H1 (cell line): ENCODE data around the gene CGA. TPM values are rescaled to one million over a fixed set of nuclear protein-coding genes. Genes with fewer than 3 reads are reported as not detected.

Experiments
- CTCF ChIA-PET: fragments of 300-600 bp; sonication (Branson Sonifier 250); formaldehyde crosslinking; loops from one replicate; lab custom pipeline; 2021; ENCODE audit not compliant: partially characterized antibody; lab: Charles Lee
- POLR2A ChIA-PET: fragments of 300-600 bp; sonication (Branson Sonifier 250); formaldehyde crosslinking; loops from one replicate; lab custom pipeline; 2021; ENCODE audit warnings: inconsistent platforms; ENCODE audit not compliant: partially characterized antibody; lab: Charles Lee
- DNase-seq, 2 experiments: peaks; one replicate each; pipeline versions ENCODE4 v3.0.0 to v3.0.0-alpha.2; 2010 to 2022; ENCODE audit warnings: low spot score in 2 of 2, low read depth in 1 of 2, mixed read lengths in 1 of 2
- FAIRE-seq: peaks from 2 replicates; lab custom pipeline; 2011; peaks lifted over from hg19 to GRCh38; lab: Jason Lieb, UNC
- H2AFZ ChIP-seq: 2 replicates; pipeline ENCODE4 v1.8.1; 2012; ENCODE audit warnings: low read length, inconsistent platforms
- H2AK5ac ChIP-seq: 2 replicates; pipeline ENCODE4 v1.6.1; 2013; ENCODE audit warnings: low read depth, low read length
- H2BK120ac ChIP-seq: replicated peaks from 2 replicates; pipeline ENCODE3; 2013; ENCODE audit warnings: low read depth, low read length, inconsistent platforms
- H2BK12ac ChIP-seq: 2 replicates; pipeline ENCODE4 v1.6.1; 2013; ENCODE audit warnings: low read depth, low read length
- H2BK15ac ChIP-seq: 2 replicates; pipeline ENCODE4 v1.6.1; 2013; ENCODE audit warnings: low read length
- H2BK20ac ChIP-seq: 2 replicates; pipeline ENCODE4 v1.6.1; 2013; ENCODE audit warnings: low read length
- H2BK5ac ChIP-seq: 2 replicates; pipeline ENCODE4 v1.6.1; 2013; ENCODE audit warnings: low read depth, low read length
- H3K14ac ChIP-seq: 2 replicates; pipeline ENCODE4 v1.6.1; 2013; ENCODE audit warnings: inconsistent platforms; ENCODE audit not compliant: insufficient read length
- H3K18ac ChIP-seq: 2 replicates; pipeline ENCODE4 v1.6.1; 2013; ENCODE audit warnings: low read length; ENCODE audit errors: extremely low read depth
- H3K23ac ChIP-seq: 2 replicates; pipeline ENCODE4 v1.6.1; 2013; ENCODE audit warnings: inconsistent platforms; ENCODE audit not compliant: insufficient read length
- H3K23me2 ChIP-seq: 2 replicates; pipeline ENCODE4 v1.6.1; 2013; ENCODE audit warnings: low read depth, low read length
- H3K27ac ChIP-seq: 2 replicates; pipeline ENCODE4 v1.6.1; 2011; ENCODE audit warnings: low read depth, low read length, inconsistent platforms
- H3K27me3 ChIP-seq, 4 experiments: replicated peaks in 1 of 4; 1 replicate in 1 of 4; 2 replicates in 3 of 4; pipeline versions ENCODE4 v1.6.1 to v1.8.1; 2011 to 2013; ENCODE audit warnings: low read length in 3 of 4, mild to moderate bottlenecking in 3 of 4, inconsistent platforms in 2 of 4, mixed read lengths in 2 of 4, moderate library complexity in 1 of 4; ENCODE audit not compliant: control insufficient read depth in 3 of 4, insufficient read depth in 3 of 4; ENCODE audit errors: extremely low read depth in 1 of 4
- H3K36me3 ChIP-seq, 4 experiments: 2 replicates each; pipeline versions ENCODE4 v1.6.1 to v1.8.1; 2011 to 2013; ENCODE audit warnings: mild to moderate bottlenecking in 4 of 4, low read length in 3 of 4, moderate library complexity in 2 of 4, control low read depth in 1 of 4, inconsistent platforms in 1 of 4; ENCODE audit not compliant: insufficient read depth in 4 of 4, control insufficient read depth in 2 of 4
- H3K4ac ChIP-seq: replicated peaks from 2 replicates; pipeline ENCODE3; 2013; ENCODE audit warnings: low read length, low read depth, mixed read lengths, inconsistent platforms; ENCODE audit not compliant: insufficient read length
- H3K4me1 ChIP-seq, 4 experiments: replicated peaks in 1 of 4; 1 replicate in 1 of 4; 2 replicates in 3 of 4; pipeline versions ENCODE4 v1.6.1 to v1.8.1; 2011 to 2013; ENCODE audit warnings: low read length in 3 of 4, inconsistent platforms in 2 of 4, mixed read lengths in 1 of 4; ENCODE audit not compliant: insufficient read depth in 4 of 4, control insufficient read depth in 3 of 4
- H3K4me2 ChIP-seq, 2 experiments: 2 replicates each; pipeline versions ENCODE4 v1.6.1 to v1.8.1; 2011 to 2013; ENCODE audit warnings: low read depth in 2 of 2, low read length in 2 of 2, control low read depth in 1 of 2, inconsistent platforms in 1 of 2, mild to moderate bottlenecking in 1 of 2; ENCODE audit not compliant: insufficient read depth in 1 of 2
- H3K4me3 ChIP-seq, 4 experiments: fragments of 200-600, 300-600 bp in 1 of 4; sonication (generic), shearing (Covaris generic), sonication (Bioruptor Twin) in 1 of 4; 2 replicates each; pipeline versions ENCODE4 v1.5.1 to v1.8.1; 2011 to 2016; ENCODE audit warnings: low read length in 4 of 4, low read depth in 3 of 4, control low read depth in 2 of 4, inconsistent platforms in 2 of 4, mild to moderate bottlenecking in 2 of 4, mixed read lengths in 1 of 4, moderate library complexity in 1 of 4; ENCODE audit not compliant: insufficient read depth in 2 of 4; ENCODE audit errors: extremely low read depth in 1 of 4
- H3K56ac ChIP-seq: replicated peaks from 2 replicates; pipeline ENCODE3; 2013; ENCODE audit warnings: low read depth, mild to moderate bottlenecking, mixed read lengths, low read length, inconsistent platforms; ENCODE audit not compliant: insufficient read length
- H3K79me1 ChIP-seq: 2 replicates; pipeline ENCODE4 v1.6.1; 2013; ENCODE audit warnings: low read depth, low read length, control low read depth
- H3K79me2 ChIP-seq, 2 experiments: 2 replicates each; pipeline versions ENCODE4 v1.6.1 to v1.8.1; 2012 to 2013; ENCODE audit warnings: low read length in 2 of 2, mild to moderate bottlenecking in 2 of 2, inconsistent platforms in 1 of 2; ENCODE audit not compliant: insufficient read depth in 2 of 2, control insufficient read depth in 1 of 2
- H3K9ac ChIP-seq, 4 experiments: replicated peaks in 1 of 4; 1 replicate in 1 of 4; 2 replicates in 3 of 4; pipeline versions ENCODE4 v1.6.1 to v1.8.1; 2011 to 2013; ENCODE audit warnings: low read depth in 3 of 4, low read length in 3 of 4, control low read depth in 2 of 4, mild to moderate bottlenecking in 2 of 4, moderate library complexity in 2 of 4, inconsistent platforms in 1 of 4; ENCODE audit errors: extremely low read depth in 1 of 4
- H3K9me3 ChIP-seq, 2 experiments: 2 replicates each; pipeline versions ENCODE4 v1.6.1 to v1.8.1; 2012 to 2013; ENCODE audit warnings: mild to moderate bottlenecking in 2 of 2, moderate library complexity in 2 of 2, control low read depth in 1 of 2, inconsistent platforms in 1 of 2, low read depth in 1 of 2, low read length in 1 of 2, mixed read lengths in 1 of 2; ENCODE audit not compliant: insufficient read depth in 2 of 2
- H4K20me1 ChIP-seq, 2 experiments: replicated peaks in 1 of 2; 2 replicates each; pipeline versions ENCODE3 to v1.8.1; 2011 to 2013; ENCODE audit warnings: inconsistent platforms in 2 of 2, low read length in 2 of 2, mild to moderate bottlenecking in 1 of 2; ENCODE audit not compliant: insufficient read depth in 2 of 2, control insufficient read depth in 1 of 2
- H4K5ac ChIP-seq: 2 replicates; pipeline ENCODE4 v1.6.1; 2013; ENCODE audit warnings: low read length, low read depth, mixed read lengths, inconsistent platforms; ENCODE audit not compliant: insufficient read length
- H4K8ac ChIP-seq: 2 replicates; pipeline ENCODE4 v1.8.0; 2013; ENCODE audit warnings: mild to moderate bottlenecking, moderate library complexity, low read length, inconsistent platforms; ENCODE audit not compliant: insufficient read depth; ENCODE audit errors: extremely low read depth
- H4K91ac ChIP-seq: replicated peaks from 2 replicates; pipeline ENCODE3; 2013; ENCODE audit warnings: low read length, mixed read lengths, inconsistent platforms; ENCODE audit not compliant: insufficient read length
- BRCA1 ChIP-seq: IDR thresholded peaks from 2 replicates; pipeline ENCODE4 v1.6.1; 2012; ENCODE audit warnings: low read depth, low read length, improper control_type of control experiment
- E2F6 ChIP-seq: IDR thresholded peaks from 2 replicates; pipeline ENCODE4 v1.6.1; 2012; ENCODE audit warnings: inconsistent platforms
- EZH2 ChIP-seq: fragments of 200-600 bp; sonication (generic); IDR thresholded peaks from 2 replicates; pipeline ENCODE4 v1.7.1; 2012; ENCODE audit warnings: low read depth, mild to moderate bottlenecking, moderate library complexity, low read length, inconsistent platforms; ENCODE audit not compliant: severe bottlenecking
- POU5F1 ChIP-seq: IDR thresholded peaks from 2 replicates; pipeline ENCODE4 v1.6.1; 2011; ENCODE audit warnings: low read depth, mild to moderate bottlenecking, low read length, moderate library complexity
- RBBP5 ChIP-seq: IDR thresholded peaks from 2 replicates; pipeline ENCODE4 v1.7.1; 2012; ENCODE audit warnings: low read depth, mild to moderate bottlenecking, inconsistent platforms, low read length, moderate library complexity, borderline replicate concordance
- WGBS, 2 experiments: shearing (Covaris generic) in 1 of 2; methylation state at CpG; one replicate each; pipeline versions ENCODE4 v1.1.6 to v1.1.7; 2013 to 2015; ENCODE audit warnings: low lambda C conversion rate in 2 of 2, mixed read lengths in 2 of 2, inconsistent platforms in 1 of 2, low coverage in 1 of 2, missing lambda C conversion rate in 1 of 2; ENCODE audit not compliant: insufficient replicate concordance in 2 of 2, insufficient coverage in 1 of 2, insufficient read length in 1 of 2; ENCODE audit errors: extremely low coverage in 1 of 2, missing lambda C conversion rate in 1 of 2; 5-methylcytosine and 5-hydroxymethylcytosine counted together
- polyA plus RNA-seq, 7 experiments: library from polyadenylated mRNA; depleted of rRNA in 3 of 7; stranded (reverse) in 5 of 7; unstranded in 2 of 7; fragments of >200 nt in 5 of 7; fragments of 200-250 nt in 2 of 7; gene quantifications; 1 replicate in 5 of 7; 2 replicates in 1 of 7; 4 replicates in 1 of 7; pipeline versions ENCODE4 v1.2.1 to v1.2.3, GENCODE V29; 2011 to 2013; ENCODE audit warnings: missing spikeins in 2 of 7, mixed read lengths in 2 of 7
- total RNA-seq: library from RNA; stranded (reverse); fragmentation: NEBNext Ultra II Directional; extraction: Animal tissue kit (Norgen Biotek cat#: 25700); gene quantifications from 2 replicates; pipeline ENCODE4 v1.2.1, GENCODE V29; 2021

Gene CGA
- total and polyA plus RNA-seq, 2 of the 8 experiments (the other 6 are each of a cell fraction or from before 2014, with no cell fraction given) = not detected

GRCh38 chr6:87122477-87122876, 27.6 kb upstream of the CGA start:
- Histone ChIP-seq H2AK5ac (no peak overlapping the region), H2BK12ac (no peak overlapping the region), H2BK20ac (no peak overlapping the region), H4K5ac (no peak overlapping the region), H3K9me3 (0 out of 4 replicates have a peak, but pooled peaks cover 0 to 2% of the 10 kb centered on the region in 2 experiments), H2AFZ (0 out of 2 replicates have a peak overlapping the region, but pooled peaks have one; percentile 83), H3K27ac (no peak overlapping the region), H2BK15ac (no peak overlapping the region), H4K91ac (no peak overlapping the region), H3K23ac (no peak overlapping the region), H4K8ac (peak overlapping the region; percentile 95; the same call in 1 of the 2 replicates), H3K36me3 (no peaks in the 10 kb centered on the region), H3K27me3 (no peaks in the 10 kb centered on the region), H3K4me1 (no peaks in the 10 kb centered on the region), H3K79me1 (no peaks in the 10 kb centered on the region), H3K56ac (no peak overlapping the region), H2BK5ac (no peak overlapping the region), H4K20me1 (no peaks in the 10 kb centered on the region), H3K9ac (no peak overlapping the region), H3K4me3 (0 out of 8 replicates have a peak overlapping the region, but pooled peaks of 1 of the 4 experiments have one; percentile 19), H3K18ac (no peak overlapping the region), H3K4ac (no peak overlapping the region), H3K23me2 (peaks cover 2% of the 10 kb centered on the region; the same call in 1 of the 2 replicates), H3K79me2 (no peaks in the 10 kb centered on the region), H2BK120ac (no peak overlapping the region), H3K4me2 (peak overlapping the region in 1 of 2 experiments; percentile 28; a peak in 1 of 4 replicates), H3K14ac (no peak overlapping the region)
- no peak for FAIRE-seq
- ChIA-PET CTCF (interaction anchor here (1.2 kb wide), 1 partner anchor 44 kb away, joined by 3 read pairs; no protein-coding TSS in a partner anchor), POLR2A (no interaction called here)
- TF ChIP-seq E2F6 (0 out of 2 replicates have a peak, but pooled peaks have one; percentile 25), POU5F1 (no peak), BRCA1 (no peak), RBBP5 (no peak), EZH2 (no peak)
- WGBS, 2 experiments = 82% methylated on average over 40 of the region's 51 CpGs; no CpG with 5 or more reads in 1 of the 2 experiments
- no peak for DNase-seq
